HG03064 (cell line): ENCODE results near the gene ZNF35.
"Not testable (repeated sequence)": the region's sequence is repeated elsewhere in the genome, so short reads cannot be mapped to it uniquely, and the experiment has no call there.

Source experiments
- ATAC-seq: cut with Tn5 transposase; IDR thresholded peaks from one replicate; pipeline ENCODE4 v1.9.1; 2021; ENCODE audit warnings: low read depth; ENCODE audit not compliant: unreplicated experiment

Gene ZNF35

DNA sequence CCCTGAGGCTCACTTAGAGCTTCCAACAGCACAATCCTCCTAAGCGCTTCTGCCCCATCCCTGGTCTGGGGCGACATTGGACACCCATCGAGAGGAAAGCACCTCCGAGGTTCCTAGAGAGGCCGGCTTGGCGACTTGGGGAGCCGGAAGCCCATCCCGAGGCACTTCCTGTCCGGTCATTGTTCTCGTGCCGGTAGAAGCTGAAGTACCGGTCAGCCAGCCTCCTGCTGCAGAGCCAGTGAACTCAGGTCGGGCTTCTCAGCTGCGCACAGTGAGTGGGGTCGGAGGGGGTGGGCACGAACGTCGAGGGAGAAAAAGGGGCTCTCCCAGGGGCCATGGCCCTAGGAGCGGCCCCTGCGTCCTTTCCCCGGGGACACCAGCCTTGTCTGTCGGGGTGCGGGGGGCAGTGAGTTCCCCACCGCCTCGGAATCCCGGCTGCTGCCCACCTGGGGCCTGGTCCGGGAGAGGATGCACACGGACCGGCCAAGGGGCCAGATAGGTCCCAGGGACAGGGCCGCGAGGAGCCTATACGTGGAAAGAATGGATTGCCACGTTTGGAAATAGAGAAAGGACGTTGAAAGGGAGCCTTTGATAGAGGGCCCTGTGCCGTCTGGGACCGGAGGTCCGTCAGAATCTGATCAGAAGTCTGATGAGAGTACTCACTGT lies at the start of gene ZNF35:
Gene ZNF35, plus strand, starts transcription at position 169 of the 666 bp plus-strand sequence. CDS start 2,336 bp downstream, outside the sequence.
- peak; percentile 90 for ATAC-seq

DNA sequence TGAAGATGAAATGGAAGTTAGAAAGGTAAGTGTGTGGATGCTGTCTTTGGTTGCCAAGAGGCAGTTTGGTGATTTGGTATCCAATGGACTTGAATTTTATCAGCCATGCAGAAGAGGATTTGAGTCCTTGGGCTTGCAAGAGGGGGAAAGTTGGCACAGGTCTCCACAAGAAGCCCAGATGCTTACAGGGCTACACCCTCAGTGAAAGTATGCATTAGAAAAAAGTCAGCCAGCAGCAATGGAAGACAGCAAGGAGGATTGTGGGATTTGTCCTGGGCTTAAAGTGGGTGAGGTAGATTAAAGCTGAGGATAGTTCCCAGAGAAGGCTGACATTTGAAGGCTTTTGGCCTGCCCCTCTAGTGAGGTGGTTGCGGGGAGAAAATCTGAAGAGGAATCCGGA lies 46.8 kb upstream of the ZNF35 start:
- no peak for ATAC-seq

DNA sequence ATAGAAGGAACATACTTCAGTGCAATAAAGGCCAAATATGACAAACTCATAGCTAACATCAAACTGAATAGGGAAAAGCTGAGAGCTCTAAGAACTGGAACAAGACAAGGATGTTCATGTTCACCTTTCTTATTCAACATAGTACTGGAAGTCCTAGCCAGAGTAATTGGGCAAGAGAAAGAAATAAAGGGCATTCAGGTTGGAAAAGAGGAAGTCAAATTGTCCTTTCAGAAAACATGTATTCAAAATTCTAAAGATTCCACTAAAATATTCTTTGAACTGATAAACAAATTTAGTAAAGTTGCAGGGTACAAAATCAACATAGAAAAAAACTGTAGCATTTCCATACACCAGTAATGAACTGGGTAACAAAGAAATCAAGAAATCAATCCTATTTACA lies 35.9 kb upstream of the ZNF35 start:
- no peak for ATAC-seq

DNA sequence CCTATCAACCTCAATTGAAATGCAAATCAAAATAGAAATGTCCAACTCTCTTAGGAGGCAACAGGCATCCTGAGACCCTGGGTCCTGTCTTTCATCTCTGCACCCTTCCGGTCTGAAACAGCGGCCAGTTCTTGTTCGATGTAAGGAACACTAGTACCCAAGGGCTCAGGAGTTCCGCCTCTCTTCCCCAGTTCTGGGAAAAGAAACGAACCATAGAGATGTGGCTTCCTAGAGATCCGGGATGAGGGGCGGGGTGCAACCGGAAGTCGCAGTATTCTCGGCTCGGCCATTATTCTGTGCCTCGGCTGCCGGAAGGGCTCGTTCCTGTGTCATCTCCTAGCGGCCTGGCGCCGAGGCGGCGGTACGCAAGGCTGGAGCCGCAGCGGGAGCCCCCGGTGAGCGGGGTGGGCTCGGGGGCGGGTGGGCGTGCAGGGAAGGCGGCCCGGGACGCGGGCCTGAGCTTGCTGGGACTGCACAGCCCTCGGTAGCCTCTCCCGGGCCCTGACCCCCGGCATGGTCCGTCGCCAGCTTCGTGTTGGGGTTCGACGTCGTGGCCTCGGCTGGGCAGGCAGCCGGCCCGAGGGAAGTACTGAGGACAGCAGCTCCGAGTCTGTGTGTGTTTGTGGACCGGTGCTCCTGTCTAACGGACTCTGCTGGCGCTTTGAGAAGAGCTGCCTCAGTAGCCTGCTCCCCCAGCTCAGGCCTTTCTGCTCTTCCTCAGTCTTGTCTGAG lies 23.6 kb upstream of the ZNF35 start, which contains the start of gene ZNF197:
Gene ZNF197, plus strand, starts transcription at position 288 of the 732 bp plus-strand sequence. CDS start 4,119 bp downstream, outside the sequence.
- ATAC-seq, result peak; percentile 87

DNA sequence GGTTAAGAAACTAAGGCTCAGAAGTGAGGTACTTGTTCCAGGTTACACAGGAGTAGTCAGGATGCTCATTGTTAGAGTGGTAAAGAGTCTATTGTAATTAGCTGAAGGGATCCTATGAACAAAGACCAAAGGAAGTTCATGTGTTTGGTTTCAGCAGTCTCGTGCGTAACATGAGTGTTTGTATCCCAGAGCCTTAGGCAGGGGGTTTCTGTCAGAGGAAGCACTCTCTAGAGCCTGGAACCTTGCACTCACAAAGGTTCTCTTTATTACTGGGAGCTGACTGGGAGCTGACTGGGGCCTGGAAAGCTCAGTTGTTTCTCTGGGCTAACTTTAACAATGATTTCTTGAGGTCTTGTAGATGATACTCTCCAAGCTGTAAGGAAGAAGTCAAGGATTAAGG lies 19.8 kb upstream of the ZNF35 start:
- no peak for ATAC-seq

DNA sequence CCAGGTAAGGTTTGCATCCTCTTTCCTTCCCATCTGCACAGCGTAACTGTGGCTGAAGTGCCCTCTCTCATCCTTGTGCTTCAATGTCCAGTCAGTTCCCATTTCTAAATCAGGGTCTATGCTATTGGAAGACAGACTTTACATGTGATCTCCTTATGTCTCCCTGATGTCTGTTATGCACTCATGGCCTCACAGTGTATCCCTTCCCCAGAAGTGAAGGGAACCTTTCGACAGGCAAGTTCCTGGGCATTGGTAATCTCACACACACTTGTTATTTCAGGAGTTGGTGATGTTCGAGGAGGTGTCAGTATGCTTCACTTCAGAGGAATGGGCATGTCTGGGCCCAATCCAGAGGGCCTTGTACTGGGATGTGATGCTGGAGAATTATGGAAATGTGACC lies 16.3 kb upstream of the ZNF35 start:
- no peak for ATAC-seq

DNA sequence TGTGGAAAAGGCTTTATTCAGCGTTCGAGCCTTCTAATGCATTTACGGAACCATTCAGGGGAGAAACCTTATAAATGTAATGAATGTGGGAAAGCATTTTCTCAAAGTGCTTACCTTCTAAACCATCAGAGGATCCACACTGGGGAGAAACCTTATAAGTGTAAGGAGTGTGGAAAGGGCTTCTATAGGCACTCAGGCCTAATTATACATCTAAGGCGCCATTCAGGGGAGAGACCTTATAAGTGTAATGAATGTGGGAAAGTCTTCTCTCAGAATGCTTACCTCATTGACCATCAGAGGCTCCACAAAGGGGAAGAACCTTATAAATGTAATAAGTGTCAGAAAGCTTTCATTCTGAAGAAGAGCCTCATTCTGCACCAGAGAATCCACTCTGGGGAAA lies 6.2 kb upstream of the ZNF35 start:
- ATAC-seq, result no peak

DNA sequence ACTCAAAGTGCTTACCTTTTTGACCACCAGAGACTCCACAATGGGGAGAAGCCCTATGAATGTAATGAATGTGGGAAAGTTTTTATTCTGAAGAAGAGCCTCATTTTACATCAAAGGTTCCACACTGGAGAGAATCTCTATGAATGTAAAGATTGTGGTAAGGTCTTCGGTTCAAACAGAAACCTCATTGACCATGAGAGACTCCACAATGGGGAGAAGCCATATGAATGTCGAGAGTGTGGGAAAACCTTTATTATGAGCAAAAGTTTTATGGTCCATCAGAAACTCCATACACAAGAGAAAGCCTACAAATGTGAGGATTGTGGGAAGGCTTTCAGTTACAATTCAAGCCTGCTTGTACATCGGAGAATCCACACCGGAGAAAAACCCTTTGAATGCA lies 5.5 kb upstream of the ZNF35 start:
- ATAC-seq, result no peak

DNA sequence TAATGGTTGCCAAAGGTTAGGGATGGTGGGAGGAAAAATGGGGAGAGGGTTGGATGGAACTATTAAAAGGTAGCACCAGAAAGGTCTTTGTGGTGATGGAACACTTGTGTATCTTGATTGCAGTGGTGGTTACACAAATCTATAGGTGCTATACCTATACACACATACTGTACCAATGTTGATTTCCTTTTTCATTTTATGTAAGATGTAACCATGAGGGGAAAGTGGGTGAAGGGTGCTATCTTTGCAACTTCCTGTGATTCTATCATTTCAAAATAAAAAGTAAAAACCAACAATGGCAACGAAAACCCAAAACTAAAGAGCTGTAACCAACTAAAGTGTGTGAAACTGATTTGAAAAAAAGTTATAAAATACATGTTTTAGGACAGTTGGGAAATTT lies 761 bp upstream of the ZNF35 start:
- no peak for ATAC-seq

DNA sequence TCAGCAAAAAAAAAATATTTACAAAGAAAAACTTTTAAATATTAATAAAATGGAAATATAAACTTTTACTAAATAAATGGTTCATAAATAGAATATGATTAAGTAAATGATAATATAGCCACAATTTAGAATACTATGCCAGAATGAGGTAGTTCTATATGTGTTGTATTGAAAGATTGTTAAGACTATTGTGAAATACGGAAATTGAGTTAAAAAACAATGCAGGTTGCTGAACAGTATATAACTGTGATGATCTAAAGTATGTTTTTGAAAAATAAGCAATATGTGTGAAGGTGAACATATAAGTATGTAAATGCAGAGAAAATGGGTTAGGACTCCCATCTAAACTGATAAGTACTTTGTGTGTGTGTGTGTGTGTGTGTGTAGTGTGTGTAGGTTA lies 1.2 kb downstream of the ZNF35 start:
- no peak for ATAC-seq

DNA sequence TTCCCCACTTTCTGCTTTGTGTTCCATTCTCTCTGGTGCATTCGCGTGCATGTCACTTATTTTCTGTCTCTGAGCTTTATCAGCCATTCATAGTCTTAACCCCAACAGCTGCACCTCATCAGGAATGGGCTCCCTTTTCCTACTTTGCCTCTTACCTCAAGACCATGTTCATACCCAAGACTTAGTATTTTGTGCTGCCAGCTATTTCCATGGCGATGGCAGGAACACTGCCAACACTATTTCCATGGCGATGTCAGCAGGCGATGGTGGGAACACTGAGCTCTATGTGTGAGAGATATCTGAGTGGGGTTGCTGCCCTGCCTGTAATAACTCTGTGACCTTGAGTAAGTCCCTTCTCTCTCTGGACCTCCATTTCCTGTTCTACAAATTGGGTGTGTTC lies 5.5 kb downstream of the ZNF35 start:
- no peak for ATAC-seq

DNA sequence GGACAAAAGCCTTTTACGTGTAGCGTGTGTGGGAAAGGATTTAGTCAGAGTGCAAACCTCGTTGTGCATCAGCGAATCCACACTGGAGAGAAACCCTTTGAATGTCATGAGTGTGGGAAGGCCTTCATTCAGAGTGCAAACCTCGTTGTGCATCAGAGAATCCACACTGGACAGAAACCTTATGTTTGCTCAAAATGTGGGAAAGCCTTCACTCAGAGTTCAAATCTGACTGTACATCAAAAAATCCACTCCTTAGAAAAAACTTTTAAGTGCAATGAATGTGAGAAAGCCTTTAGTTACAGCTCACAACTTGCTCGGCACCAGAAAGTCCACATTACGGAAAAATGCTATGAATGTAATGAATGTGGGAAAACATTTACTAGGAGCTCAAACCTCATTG lies 10.5 kb downstream of the ZNF35 start:
- ATAC-seq, result no peak

DNA sequence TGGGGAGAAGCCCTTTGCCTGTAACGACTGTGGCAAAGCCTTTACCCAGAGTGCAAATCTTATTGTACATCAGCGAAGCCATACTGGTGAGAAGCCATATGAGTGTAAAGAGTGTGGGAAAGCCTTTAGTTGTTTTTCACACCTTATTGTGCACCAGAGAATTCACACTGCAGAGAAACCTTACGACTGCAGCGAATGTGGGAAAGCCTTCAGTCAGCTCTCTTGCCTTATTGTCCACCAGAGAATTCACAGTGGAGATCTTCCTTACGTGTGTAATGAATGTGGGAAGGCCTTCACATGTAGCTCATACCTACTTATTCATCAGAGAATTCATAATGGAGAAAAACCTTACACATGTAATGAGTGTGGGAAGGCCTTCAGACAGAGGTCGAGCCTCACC lies 10.9 kb downstream of the ZNF35 start:
- ATAC-seq, result no peak

DNA sequence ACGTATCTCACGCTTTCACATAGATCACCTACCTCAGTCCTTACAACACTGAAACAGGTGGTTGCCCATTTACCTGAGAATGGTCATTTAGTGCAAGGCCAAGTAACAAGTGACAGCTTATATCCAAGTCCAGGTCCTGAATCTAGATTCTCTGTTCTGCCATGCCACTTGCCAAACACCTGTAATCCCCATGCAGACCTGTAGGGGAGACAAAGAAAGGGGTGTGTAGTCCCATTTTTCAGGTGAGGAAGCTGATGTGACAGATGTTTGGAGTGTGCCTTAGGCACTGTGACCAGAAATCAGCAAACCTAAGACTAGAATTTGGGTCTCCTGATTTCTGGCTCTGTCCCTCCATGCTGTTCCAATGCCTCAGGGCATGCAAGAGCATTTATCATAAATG lies 12.7 kb downstream of the ZNF35 start:
- ATAC-seq, result no peak

DNA sequence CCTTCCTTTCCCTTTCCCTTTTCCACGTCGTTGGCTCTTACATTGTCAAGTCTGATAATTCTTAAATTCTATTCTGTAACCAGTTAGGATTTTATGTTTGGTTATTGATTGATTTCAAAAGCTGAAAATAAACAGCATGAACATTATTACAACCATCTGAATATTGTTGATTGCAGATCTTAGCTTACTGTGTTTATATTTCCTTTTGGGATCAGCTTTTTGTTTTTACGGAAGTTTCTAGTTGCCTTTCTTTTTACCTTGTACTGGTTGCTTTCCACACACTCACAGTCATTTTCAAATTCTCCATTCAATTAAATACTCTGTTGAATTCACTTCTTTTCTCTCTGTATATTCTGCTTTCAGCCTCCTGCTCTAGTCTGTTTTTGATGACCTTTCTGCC lies 16.6 kb downstream of the ZNF35 start:
- no peak for ATAC-seq

DNA sequence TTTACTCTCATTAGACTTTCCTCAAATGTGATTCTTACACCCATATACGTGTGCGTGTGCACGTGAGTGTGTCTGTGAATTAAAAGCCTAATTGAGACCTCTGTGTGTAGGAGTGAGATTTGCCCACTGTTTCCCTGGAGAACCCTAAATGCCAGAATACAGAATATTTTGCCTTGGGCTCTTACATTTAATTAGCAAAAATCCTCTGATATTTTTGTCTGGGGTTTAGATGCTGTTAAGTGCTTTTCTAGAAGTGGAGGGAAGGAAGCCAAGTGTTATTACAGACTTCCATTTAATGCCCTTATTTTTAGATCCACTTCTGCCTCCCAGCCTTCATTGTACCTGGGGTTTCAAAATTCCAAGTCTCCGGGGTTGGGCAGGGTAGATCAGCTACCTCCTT lies 17.8 kb downstream of the ZNF35 start:
- no peak for ATAC-seq

DNA sequence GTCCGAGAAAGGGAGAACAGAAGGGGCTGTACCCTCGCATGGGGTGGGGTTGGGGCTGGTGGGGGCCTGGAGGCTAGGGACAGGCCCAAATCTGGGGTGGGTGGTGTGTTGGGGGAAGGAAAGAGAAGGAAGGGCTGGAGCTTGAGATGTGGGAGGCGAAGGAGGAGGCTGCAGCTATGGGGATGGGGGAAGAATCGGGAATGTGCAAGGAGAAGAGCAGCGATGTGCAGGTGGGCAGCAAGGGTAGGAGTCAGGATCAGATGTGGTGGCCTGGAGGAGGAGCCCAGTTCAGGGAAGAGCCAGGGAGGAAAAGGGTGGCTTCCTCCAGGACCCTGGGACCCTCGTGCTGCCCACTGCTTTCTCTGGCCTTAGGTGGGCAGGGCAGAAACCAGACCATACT lies 21.2 kb downstream of the ZNF35 start:
- ATAC-seq, result no peak

DNA sequence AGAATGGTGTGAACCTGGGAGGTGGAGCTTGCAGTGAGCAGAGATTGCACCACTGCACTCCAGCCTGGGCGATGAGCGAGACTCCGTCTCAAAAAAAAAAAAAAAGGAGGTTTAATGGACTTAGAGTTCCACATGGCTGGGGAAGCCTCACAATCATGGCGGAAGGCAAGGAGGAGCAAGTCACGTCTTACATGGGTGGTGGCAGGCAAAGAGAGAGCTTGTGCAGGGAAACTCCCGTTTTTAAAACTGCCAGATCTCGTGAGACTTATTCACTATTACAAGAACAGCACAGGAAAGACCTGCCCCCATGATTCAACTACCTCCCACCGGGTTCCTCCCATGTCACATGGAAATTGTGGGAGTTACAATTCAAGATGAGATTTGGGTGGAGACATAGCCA lies 24.9 kb downstream of the ZNF35 start:
- ATAC-seq, result not testable (repeated sequence)

DNA sequence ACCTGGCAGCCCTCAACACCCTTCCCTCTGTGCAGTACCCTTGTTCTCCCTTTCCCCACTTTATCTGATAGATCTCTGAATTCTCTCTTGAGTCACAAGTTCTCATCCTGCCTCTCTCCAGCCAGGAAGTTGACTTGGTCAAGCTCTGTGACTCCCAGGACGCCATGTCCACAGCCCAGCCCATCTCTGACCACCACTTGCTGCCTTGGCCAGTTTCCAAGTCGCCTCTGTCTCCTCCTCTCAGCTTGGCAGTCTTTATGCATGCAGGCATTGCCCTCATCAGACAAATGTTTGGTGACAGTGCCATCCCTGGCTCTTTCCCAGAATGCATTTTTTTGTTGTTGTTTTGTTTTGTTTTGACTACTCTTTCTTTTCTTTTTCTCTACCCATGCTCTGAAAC lies 25.7 kb downstream of the ZNF35 start:
- no peak for ATAC-seq

DNA sequence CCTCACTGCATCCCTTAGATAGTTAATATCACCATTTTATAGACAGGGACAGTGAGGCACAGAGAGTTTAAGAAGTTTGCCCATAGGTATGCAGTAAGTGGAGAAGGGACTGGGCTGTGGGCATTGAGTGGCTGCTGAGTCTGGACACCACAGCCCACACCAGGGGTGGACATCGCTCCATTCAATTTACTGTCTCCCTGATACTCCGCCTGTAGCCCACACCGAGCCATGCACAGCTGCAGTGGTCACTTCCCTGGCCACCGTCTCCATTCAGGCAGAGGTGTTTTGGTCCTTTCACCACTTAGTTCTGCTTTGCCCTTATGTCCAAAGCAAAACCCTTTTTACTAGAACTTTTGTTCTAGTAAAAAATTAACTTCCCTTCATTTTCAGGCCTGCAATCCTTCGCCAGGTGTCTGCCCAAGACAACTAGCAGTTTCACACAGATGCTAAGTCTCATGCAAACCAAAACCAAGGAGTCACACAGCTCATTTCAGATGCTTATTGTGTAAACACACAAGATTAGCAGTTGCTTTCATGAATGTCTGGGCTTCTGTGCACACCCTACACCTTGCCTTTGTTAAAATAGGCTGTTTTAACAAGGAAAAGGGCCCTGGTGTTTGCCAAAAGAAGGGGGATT lies 30.1 kb downstream of the ZNF35 start:
- ATAC-seq, result no peak

DNA sequence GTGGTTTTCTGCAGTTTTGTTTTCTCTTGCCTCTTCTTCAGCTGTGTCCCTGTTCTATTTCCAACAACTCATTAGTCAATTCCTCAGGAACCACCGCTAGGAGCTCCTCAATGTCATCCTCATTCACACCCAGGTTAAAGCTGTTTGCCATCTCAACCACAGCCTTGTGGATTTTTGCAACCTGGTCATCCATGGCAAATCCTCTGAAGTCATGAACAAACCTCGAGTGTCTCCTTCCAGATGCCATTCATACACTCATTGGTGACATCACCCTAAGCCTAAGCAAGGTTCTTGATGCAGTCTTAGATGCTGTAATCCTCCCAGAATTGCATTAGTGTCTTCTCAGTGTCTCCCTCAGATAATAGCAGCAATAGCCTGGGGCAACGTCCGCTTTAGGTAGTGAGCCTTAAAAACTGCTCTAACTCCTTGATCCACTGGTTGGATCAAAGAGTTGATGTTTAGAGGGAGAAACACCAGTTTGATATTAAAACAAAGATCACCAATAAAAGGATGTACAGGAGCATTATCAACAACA lies 32.5 kb downstream of the ZNF35 start:
- no peak for ATAC-seq
